ENCODE measurements around the gene CIB4. TPM values are rescaled to one million over a fixed set of nuclear protein-coding genes. Genes with fewer than 3 reads are reported as not detected.

The CIB4 gene
- total and polyA plus RNA-seq, 9 of the 15 experiments (the other 6 are each of a cell fraction or from before 2014, with no cell fraction given) = not detected

- TF ChIP-seq REST (IDR thresholded peaks at IDR 0.05; ENCODE audit: borderline replicate concordance) = no peak
- TF ChIP-seq REST (CRISPR knock-in tag; IDR thresholded peaks at IDR 0.05; ENCODE audit: low read depth) = no peak
- TF ChIP-seq CEBPB (tag; IDR thresholded peaks at IDR 0.05) = peak; percentile 14; the same call in 1 of the 2 replicates
- no peak for TF ChIP-seq PPARD (CRISPR knock-in tag; IDR thresholded peaks at IDR 0.05)
- TF ChIP-seq ZNF780A (CRISPR knock-in tag; IDR thresholded peaks at IDR 0.05) = no peak
- no peak for TF ChIP-seq SRSF9 (IDR thresholded peaks at IDR 0.05; ENCODE audit: borderline replicate concordance, low read depth, low read length)
- no peak for TF ChIP-seq FOXK2 (conservative IDR thresholded peaks at IDR 0.05 in 1 of 2, IDR thresholded peaks at IDR 0.05 in 1 of 2; ENCODE audit: low read depth in 2 of 2)
- no peak for TF ChIP-seq BCLAF1 (IDR thresholded peaks at IDR 0.05; ENCODE audit: borderline replicate concordance in 1 of 2, control insufficient read depth in 1 of 2, low read depth in 2 of 2, low read length in 1 of 2)
- no peak for TF ChIP-seq FOXJ3 (CRISPR knock-in tag; IDR thresholded peaks at IDR 0.05)
- no peak for TF ChIP-seq PBX2 (CRISPR knock-in tag; IDR thresholded peaks at IDR 0.05; ENCODE audit: low read depth)
- TF ChIP-seq PBX2 (tag; conservative IDR thresholded peaks at IDR 0.05; ENCODE audit: low read depth) = peak; percentile 38; the same call in 1 of the 2 replicates
- no peak for TF ChIP-seq BRD9 (IDR thresholded peaks at IDR 0.05; ENCODE audit: low read depth, partially characterized antibody)
- no peak for TF ChIP-seq ZFX (CRISPR knock-in tag; IDR thresholded peaks at IDR 0.05)
- TF ChIP-seq MEIS2 (IDR thresholded peaks at IDR 0.05; ENCODE audit: partially characterized antibody) = peak; percentile 63
- no peak for TF ChIP-seq ZNF124 (CRISPR knock-in tag; IDR thresholded peaks at IDR 0.05)
Observed at GRCh38 chr2:26640331-26640745, 828 bp downstream of the CIB4 start (continued).
